ENCODE measurements around the gene MIA2. TPM values are rescaled to one million over a fixed set of nuclear protein-coding genes. Genes with fewer than 3 reads are reported as not detected.

MIA2 gene
- total and polyA plus RNA-seq, 4 donors = 24.9 to 32.2 (median 28.3) TPM

- WGBS, 2 donors = 92 to 96% methylated on average over 2 of the region's 2 CpGs
- no peak for TF ChIP-seq CTCF (IDR thresholded peaks at IDR 0.05; ENCODE audit: control extremely low read depth, extremely low read depth)
- ATAC-seq (ENCODE audit: insufficient read depth, low FRiP score) (no peak), DNase-seq (no peak)
- Histone ChIP-seq H3K9ac (ENCODE audit: insufficient read depth in 1 of 2, low read length in 2 of 2) (no peak overlapping the region), H3K27me3 (ENCODE audit: control insufficient read depth in 3 of 3, insufficient read depth in 3 of 3, low read length in 2 of 3) (no peaks in the 10 kb centered on the region), H3K4me1 (ENCODE audit: control insufficient read depth in 5 of 5, insufficient read depth in 5 of 5, low read length in 5 of 5) (peaks cover 0 to 4% (median 0%) of the 10 kb centered on the region in 5 donors), H3K4me3 (no peak overlapping the region), H3K9me3 (ENCODE audit: control insufficient read depth in 4 of 4, insufficient read depth in 3 of 4, low read length in 3 of 4) (peaks cover 0 to 3% (median 1%) of the 10 kb centered on the region in 4 donors), H3K36me3 (ENCODE audit: control insufficient read depth in 4 of 4, insufficient read depth in 4 of 4, low read length in 4 of 4) (peaks cover 0 to 9% (median 1%) of the 10 kb centered on the region in 4 donors), H3K27ac (ENCODE audit: low read depth in 1 of 2, low read length in 1 of 2) (no peak overlapping the region)
Measured at GRCh38 chr14:39367387-39367751, 133.7 kb downstream of the MIA2 start.

- H3K9ac ChIP-seq (ENCODE audit: insufficient read depth in 1 of 2, low read length in 2 of 2) = peak overlapping the region in 1 of 2 donors; percentile 11
- peaks cover 0 to 3% (median 1%) of the 10 kb centered on the region in 4 donors for H3K9me3 ChIP-seq (ENCODE audit: control insufficient read depth in 4 of 4, insufficient read depth in 3 of 4, low read length in 3 of 4)
- no peak for ATAC-seq (ENCODE audit: insufficient read depth, low FRiP score)
- no peak overlapping the region for H3K27ac ChIP-seq (ENCODE audit: low read depth in 1 of 2, low read length in 1 of 2)
- no peak for TF ChIP-seq CTCF (IDR thresholded peaks at IDR 0.05; ENCODE audit: control extremely low read depth, extremely low read depth)
- peak; percentile 76 to 85 (median 78) for DNase-seq
- H3K4me3 ChIP-seq = no peak overlapping the region
- H3K27me3 ChIP-seq (ENCODE audit: control insufficient read depth in 3 of 3, insufficient read depth in 3 of 3, low read length in 2 of 3) = no peaks in the 10 kb centered on the region
- peaks cover 0 to 4% (median 0%) of the 10 kb centered on the region in 5 donors for H3K4me1 ChIP-seq (ENCODE audit: control insufficient read depth in 5 of 5, insufficient read depth in 5 of 5, low read length in 5 of 5)
- peaks cover 0 to 9% (median 1%) of the 10 kb centered on the region in 4 donors for H3K36me3 ChIP-seq (ENCODE audit: control insufficient read depth in 4 of 4, insufficient read depth in 4 of 4, low read length in 4 of 4)
- WGBS, 2 donors = 65 to 73% methylated on average over 4 of the region's 4 CpGs
Measured at GRCh38 chr14:39368261-39368959, 134.7 kb downstream of the MIA2 start.

GRCh38 chr14:39369029-39369428, 135.3 kb downstream of the MIA2 start:
- H3K36me3 ChIP-seq (ENCODE audit: control insufficient read depth in 4 of 4, insufficient read depth in 4 of 4, low read length in 4 of 4) = peaks cover 0 to 9% (median 1%) of the 10 kb centered on the region in 4 donors
- TF ChIP-seq CTCF (IDR thresholded peaks at IDR 0.05; ENCODE audit: control extremely low read depth, extremely low read depth) = no peak
- 97 to 98% methylated on average over 2 of the region's 2 CpGs for WGBS, 2 donors
- no peak for DNase-seq
- peaks cover 0 to 4% (median 0%) of the 10 kb centered on the region in 5 donors for H3K4me1 ChIP-seq (ENCODE audit: control insufficient read depth in 5 of 5, insufficient read depth in 5 of 5, low read length in 5 of 5)
- peaks cover 0 to 3% (median 1%) of the 10 kb centered on the region in 4 donors for H3K9me3 ChIP-seq (ENCODE audit: control insufficient read depth in 4 of 4, insufficient read depth in 3 of 4, low read length in 3 of 4)
- no peak overlapping the region for H3K4me3 ChIP-seq
- H3K9ac ChIP-seq (ENCODE audit: insufficient read depth in 1 of 2, low read length in 2 of 2) = no peak overlapping the region
- H3K27ac ChIP-seq (ENCODE audit: low read depth in 1 of 2, low read length in 1 of 2) = no peak overlapping the region
- ATAC-seq (ENCODE audit: insufficient read depth, low FRiP score) = no peak
- H3K27me3 ChIP-seq (ENCODE audit: control insufficient read depth in 3 of 3, insufficient read depth in 3 of 3, low read length in 2 of 3) = no peaks in the 10 kb centered on the region

Measured in lung (tissue), 12 donors.